Cardiac septum (tissue), 1 donor: ENCODE measurements around the gene KRTAP4-12. TPM values are rescaled to one million over a fixed set of nuclear protein-coding genes. Genes with fewer than 3 reads are reported as not detected.
"Not testable (repeated sequence)": the region's sequence is repeated elsewhere in the genome, so short reads cannot be mapped to it uniquely, and the experiment has no call there.

Experiments used
- DNase-seq: peaks from one replicate; pipeline ENCODE4 v3.0.0-alpha.2; 2020; ENCODE audit warnings: low spot score
- intact Hi-C: fragments of 100-400 bp; cut with DNase I; formaldehyde crosslinking; loops from one replicate; pipeline ENCODE4 v1.14.0; 2022
- total RNA-seq: library from RNA; stranded (reverse); fragmentation: NEBNext Ultra II Directional; extraction: Animal tissue kit (Norgen Biotek cat#: 25700); gene quantifications from one replicate; pipeline ENCODE4 v1.2.1, GENCODE V29; 2021
- donor health status: DM: no; HTN: no; CAD: no.

Gene KRTAP4-12
- total RNA-seq, 1 donor from 2014 or later, result not detected

DNA sequence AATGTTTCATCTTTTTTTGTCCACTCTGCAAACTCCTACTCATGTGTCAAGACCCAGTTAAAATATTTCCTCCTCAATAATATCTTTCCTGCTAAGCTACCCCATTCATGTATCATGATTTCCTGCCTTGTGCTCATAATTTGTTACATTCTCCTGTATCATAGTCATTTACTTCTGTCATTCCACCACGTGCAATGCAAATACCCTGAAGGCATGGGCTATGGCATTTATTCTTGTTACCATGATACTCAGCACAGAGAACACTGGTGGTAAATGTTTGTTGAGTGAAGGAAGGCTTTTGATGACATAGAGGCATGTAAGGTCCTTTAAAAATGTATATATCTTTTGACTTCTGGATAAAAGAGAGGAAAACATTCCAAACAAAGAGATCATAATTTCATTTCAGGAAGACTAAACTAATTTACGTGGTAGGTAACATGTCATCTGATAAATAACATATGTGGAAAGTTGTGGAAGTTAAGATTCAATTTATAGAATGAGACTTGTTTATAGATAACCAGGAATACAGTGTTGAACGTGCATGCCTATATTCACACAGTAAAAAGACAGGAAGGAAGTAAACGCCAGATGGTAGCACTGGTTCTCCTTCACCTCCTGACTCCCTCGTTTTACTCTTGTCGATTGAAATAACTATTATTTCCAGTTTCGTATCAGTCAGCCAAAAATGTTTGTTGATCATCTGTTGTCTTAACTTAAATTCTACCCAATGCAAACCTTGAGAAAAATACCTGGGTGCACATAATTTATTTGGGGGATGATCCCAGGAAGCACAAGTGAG lies 24.1 kb downstream of the KRTAP4-12 start:
- intact Hi-C loops, DNase-seq: not testable (repeated sequence)

DNA sequence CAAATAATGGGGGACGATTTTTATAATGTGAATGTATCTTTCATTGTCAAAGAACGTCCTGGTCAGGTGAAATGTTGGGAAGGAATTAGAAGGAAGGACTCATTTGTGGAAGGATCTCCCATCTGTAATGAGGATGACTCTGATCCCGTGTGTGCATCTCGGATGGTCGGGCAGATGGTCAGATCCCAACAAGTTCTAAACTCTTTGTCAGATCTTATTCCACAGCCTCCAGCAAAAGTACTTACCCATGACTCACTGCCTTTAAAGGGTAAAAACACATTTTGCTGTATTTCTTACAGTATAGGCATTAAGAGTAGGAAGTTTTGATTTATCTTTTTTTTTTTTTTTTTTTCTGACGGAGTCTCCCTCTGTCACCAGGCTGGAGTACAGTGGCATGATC lies 25.5 kb downstream of the KRTAP4-12 start:
- intact Hi-C loops, result no loop called here
- no peak for DNase-seq

DNA sequence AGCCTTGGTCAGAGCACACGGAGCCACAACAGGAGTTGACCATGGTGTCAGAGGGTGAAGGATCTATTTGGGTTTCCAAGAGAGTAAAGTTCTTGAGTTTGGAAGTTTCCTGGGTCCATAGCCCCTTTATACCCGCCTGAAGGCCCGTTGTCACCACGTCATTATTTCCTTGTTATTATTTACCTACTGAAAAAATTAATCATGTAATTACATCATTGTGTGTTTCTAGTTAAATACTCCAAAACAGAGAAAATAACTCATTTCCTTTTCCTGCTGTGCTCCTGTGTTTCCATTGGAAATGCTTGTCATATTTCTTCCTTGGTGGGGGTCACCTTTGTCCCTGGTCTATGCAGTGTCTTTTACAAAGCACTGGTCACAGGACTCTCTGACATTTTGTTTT lies 25.9 kb downstream of the KRTAP4-12 start, which contains the start of gene KRTAP4-8:
TSS of gene KRTAP4-8 (minus strand) at position 101 of the 400 bp plus-strand sequence. CDS start at position 43, 58 bp downstream.
- intact Hi-C loops, result no loop called here
- DNase-seq, result no peak

DNA sequence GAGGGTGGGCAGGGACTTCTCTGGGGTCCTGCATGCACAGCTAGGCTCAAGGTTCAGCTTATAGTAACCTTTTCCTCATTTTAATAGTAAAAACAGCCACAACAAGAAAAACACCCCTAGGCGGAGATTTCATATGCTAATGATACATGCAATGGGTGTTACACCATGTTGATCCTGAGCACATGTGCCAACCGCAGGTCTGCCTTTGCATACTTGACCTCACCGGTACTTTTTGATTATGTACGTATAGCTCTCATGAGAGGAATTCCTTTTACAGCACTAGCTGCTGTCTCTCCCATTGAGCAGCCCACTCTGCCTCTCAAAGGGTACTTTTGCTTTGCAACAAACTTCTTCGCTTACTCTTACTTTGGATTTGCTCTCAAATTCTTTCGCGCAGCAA lies 27.9 kb downstream of the KRTAP4-12 start:
- intact Hi-C loops, result no loop called here
- DNase-seq, result no peak

DNA sequence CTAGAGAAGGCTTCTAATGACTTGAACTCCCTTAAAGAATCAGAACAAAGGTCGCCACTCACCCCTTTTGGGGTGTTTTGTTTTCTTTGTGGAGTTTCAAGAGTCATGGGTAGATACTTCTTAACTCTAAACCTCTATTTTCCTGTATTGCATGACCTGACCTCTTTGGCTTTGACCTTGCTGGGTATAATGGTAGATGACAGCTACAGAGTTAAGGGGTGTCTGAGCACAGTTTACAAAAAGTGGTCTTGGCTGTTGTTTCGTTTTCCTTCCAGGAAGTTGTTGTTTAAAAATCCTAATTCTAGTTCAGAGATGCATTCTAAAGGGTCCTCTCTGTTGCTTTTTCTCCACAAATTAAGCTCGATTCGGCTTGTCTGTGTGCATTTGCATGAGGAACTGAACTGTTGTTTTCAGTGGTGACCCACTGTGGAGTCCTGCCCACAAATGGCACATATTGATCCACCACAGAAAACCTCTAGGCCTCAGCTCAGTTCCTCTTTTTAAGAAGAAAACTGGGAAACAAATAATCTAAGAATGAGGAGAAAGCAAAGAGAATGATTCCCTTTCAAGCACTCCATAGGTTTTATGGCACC lies 35.1 kb downstream of the KRTAP4-12 start:
- intact Hi-C loops, DNase-seq: not testable (repeated sequence)

DNA sequence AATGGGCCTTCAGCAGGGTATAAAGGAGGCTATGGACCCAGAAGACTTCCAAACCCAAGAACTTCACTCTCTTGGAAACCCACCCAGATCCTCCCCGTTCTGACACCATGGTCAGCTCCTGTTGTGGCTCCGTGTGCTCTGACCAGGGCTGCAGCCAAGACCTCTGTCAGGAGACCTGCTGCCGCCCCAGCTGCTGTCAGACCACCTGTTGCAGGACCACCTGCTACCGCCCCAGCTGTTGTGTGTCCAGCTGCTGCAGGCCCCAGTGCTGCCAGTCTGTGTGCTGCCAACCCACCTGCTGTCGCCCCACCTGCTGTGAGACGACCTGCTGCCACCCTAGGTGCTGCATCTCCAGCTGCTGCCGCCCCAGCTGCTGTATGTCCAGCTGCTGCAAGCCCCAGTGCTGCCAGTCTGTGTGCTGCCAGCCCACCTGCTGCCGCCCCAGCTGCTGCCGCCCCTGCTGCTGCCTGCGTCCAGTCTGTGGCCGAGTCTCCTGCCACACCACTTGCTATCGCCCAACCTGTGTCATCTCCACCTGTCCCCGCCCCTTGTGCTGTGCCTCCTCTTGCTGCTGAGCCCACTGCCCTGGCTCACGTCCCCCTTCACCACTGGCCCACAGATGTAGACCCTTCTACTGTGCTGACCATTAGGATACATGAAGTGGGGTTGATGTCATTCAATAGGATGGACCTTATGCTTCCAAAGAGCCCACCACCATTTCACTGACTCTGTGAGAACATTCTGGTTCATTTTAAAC lies 39.7 kb downstream of the KRTAP4-12 start, which contains the start of gene KRTAP4-7:
TSS of gene KRTAP4-7 (plus strand) at position 51 of the 757 bp plus-strand sequence. CDS start at position 108, 57 bp downstream.
- DNase-seq, intact Hi-C loops: not testable (repeated sequence)

- not testable (repeated sequence) for DNase-seq
Measured at GRCh38 chr17:41083427-41083826, 40.6 kb downstream of the KRTAP4-12 start.

DNA sequence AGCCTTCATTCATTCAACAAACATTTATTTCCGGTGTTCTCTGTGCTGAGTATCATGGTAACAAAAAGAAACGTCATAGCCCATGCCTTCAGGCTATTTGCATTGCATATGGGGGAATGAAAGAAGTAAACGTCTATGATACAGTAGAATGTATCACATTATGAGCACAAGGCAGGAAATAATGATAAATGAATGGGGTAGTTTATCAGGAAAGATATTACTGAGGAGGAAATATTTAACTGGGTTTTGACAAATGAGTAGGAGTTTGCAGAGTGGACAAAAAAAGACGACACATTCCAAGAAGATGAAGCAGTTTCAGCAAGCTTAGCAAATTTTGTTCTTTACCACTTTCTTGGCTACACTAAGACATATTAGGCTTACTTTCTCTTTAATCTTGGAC lies 41.4 kb downstream of the KRTAP4-12 start:
- intact Hi-C loops, result no loop called here
- no peak for DNase-seq

More at GRCh38 chr17:41083427-41083826, 40.6 kb downstream of the KRTAP4-12 start:
- intact Hi-C loops, result not testable (repeated sequence)

DNA sequence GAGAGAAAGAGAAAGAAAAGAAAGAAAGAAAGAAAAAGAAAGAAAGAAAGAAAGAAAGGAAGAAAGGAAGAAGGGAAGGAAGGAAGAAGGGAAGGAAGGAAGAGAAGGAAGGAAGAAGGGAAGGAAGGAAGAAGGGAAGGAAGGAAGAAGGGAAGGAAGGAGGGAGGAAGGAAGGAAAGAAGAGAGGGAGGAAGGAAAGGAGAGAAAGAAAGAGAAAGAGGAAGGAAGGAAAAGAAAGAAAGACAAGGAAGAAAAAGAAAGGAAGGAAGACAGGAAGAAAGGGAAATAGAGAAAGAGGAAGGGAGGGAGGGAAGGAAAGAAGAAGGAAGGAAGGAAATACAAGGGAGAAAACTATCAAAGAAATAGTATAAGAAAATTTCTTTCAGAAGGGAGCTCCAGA lies 47.2 kb downstream of the KRTAP4-12 start:
- no peak for DNase-seq
- intact Hi-C loops, result no loop called here

- intact Hi-C loops, result no loop called here
- DNase-seq, result no peak
Measured at GRCh38 chr17:41073676-41074075, 50.3 kb downstream of the KRTAP4-12 start.

Other genes starting within 250 kb of the KRTAP4-12 start
- gene KRT20, start 238.9 kb downstream of the KRTAP4-12 start, total RNA-seq, result not detected
- gene KRT23, start 186.5 kb downstream of the KRTAP4-12 start, total RNA-seq, result 0.13 TPM
- gene KRT39, start 157.2 kb downstream of the KRTAP4-12 start, total RNA-seq, result not detected
- gene KRT40, start 139.9 kb downstream of the KRTAP4-12 start, total RNA-seq, result not detected
- gene KRTAP3-3, start 130.0 kb downstream of the KRTAP4-12 start, total RNA-seq, result not detected
- not detected for gene KRTAP3-2, start 124.3 kb downstream of the KRTAP4-12 start, total RNA-seq
- gene KRTAP3-1, start 115.1 kb downstream of the KRTAP4-12 start, total RNA-seq, result not detected
- gene KRTAP1-5, start 97.0 kb downstream of the KRTAP4-12 start, total RNA-seq, result not detected
- gene KRTAP1-4, start 94.0 kb downstream of the KRTAP4-12 start, total RNA-seq, result not detected
- gene KRTAP1-3, start 89.3 kb downstream of the KRTAP4-12 start, total RNA-seq, result not detected
- not detected for gene KRTAP1-1, start 82.7 kb downstream of the KRTAP4-12 start, total RNA-seq
- gene KRTAP2-1, start 76.9 kb downstream of the KRTAP4-12 start, total RNA-seq, result not detected
- gene KRTAP2-2, start 69.0 kb downstream of the KRTAP4-12 start, total RNA-seq, result not detected
- not detected for gene KRTAP2-3, start 64.1 kb downstream of the KRTAP4-12 start, total RNA-seq
- gene KRTAP2-4, start 58.3 kb downstream of the KRTAP4-12 start, total RNA-seq, result not detected
- gene KRTAP4-7, start 40.0 kb downstream of the KRTAP4-12 start, total RNA-seq, result not detected
- not detected for gene KRTAP4-8, start 26.0 kb downstream of the KRTAP4-12 start, total RNA-seq
- gene KRTAP4-16, start 22.0 kb downstream of the KRTAP4-12 start, total RNA-seq, result not detected
- not detected for gene KRTAP4-9, start 18.8 kb downstream of the KRTAP4-12 start, total RNA-seq
- not detected for gene KRTAP4-11, start 5.8 kb downstream of the KRTAP4-12 start, total RNA-seq
- not detected for gene KRTAP4-6, start 16.4 kb upstream of the KRTAP4-12 start, total RNA-seq
- gene KRTAP4-5, start 25.6 kb upstream of the KRTAP4-12 start, total RNA-seq, result not detected
- gene KRTAP4-4, start 36.6 kb upstream of the KRTAP4-12 start, total RNA-seq, result not detected
- gene KRTAP4-3, start 44.0 kb upstream of the KRTAP4-12 start, total RNA-seq, result not detected
- not detected for gene KRTAP4-2, start 54.0 kb upstream of the KRTAP4-12 start, total RNA-seq
- not detected for gene KRTAP4-1, start 60.7 kb upstream of the KRTAP4-12 start, total RNA-seq
- not detected for gene KRTAP9-1, start 65.7 kb upstream of the KRTAP4-12 start, total RNA-seq
- gene KRTAP9-2, start 102.5 kb upstream of the KRTAP4-12 start, total RNA-seq, result not detected
- gene KRTAP9-3, start 108.3 kb upstream of the KRTAP4-12 start, total RNA-seq, result not detected
- gene KRTAP9-8, start 113.8 kb upstream of the KRTAP4-12 start, total RNA-seq, result not detected
- gene KRTAP9-4, start 125.5 kb upstream of the KRTAP4-12 start, total RNA-seq, result not detected
- not detected for gene KRTAP9-9, start 131.2 kb upstream of the KRTAP4-12 start, total RNA-seq
- not detected for gene KRTAP9-6, start 141.2 kb upstream of the KRTAP4-12 start, total RNA-seq
- gene KRTAP9-7, start 151.5 kb upstream of the KRTAP4-12 start, total RNA-seq, result not detected
- gene KRTAP29-1, start 178.7 kb upstream of the KRTAP4-12 start, total RNA-seq, result not detected
- not detected for gene KRTAP16-1, start 185.1 kb upstream of the KRTAP4-12 start, total RNA-seq
- not detected for gene KRTAP17-1, start 191.5 kb upstream of the KRTAP4-12 start, total RNA-seq
- gene KRT33A, start 226.6 kb upstream of the KRTAP4-12 start, total RNA-seq, result not detected
- gene KRT33B, start 245.6 kb upstream of the KRTAP4-12 start, total RNA-seq, result not detected